ENCODE data around the gene MTRF1L.

DNA sequence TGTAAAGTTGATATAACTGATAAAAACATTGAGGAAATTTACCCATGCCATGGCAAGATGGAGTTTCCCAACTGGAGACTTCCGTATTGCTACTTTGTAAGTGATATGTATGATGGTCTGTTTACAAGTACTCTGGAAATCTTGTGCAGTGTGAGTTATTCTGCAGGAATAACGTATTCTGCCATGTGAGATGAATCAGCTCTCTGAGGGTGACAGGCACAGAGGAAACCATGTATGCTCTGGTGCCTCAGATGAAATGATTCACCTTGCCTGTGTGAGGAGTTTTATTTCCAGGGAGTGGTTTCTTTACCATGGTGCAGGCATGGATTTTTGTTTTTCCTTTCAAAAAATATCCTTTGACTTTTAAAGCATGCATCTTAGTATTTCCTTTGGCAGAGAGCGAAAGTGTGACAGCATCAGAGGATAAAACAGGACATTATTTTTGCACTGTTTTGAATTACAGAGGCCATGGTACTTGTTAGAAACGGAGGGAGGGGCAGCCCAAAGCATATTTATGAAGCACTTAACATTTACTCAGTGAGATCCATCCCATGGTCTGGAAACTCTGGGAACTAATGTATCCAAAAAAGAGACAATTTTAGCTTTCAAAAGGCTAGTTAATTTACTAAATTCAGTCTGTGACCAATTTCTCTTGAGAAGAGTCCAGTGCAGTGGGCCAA is 36.0 kb upstream of the MTRF1L start:
- TF ChIP-seq, protein P1, sequence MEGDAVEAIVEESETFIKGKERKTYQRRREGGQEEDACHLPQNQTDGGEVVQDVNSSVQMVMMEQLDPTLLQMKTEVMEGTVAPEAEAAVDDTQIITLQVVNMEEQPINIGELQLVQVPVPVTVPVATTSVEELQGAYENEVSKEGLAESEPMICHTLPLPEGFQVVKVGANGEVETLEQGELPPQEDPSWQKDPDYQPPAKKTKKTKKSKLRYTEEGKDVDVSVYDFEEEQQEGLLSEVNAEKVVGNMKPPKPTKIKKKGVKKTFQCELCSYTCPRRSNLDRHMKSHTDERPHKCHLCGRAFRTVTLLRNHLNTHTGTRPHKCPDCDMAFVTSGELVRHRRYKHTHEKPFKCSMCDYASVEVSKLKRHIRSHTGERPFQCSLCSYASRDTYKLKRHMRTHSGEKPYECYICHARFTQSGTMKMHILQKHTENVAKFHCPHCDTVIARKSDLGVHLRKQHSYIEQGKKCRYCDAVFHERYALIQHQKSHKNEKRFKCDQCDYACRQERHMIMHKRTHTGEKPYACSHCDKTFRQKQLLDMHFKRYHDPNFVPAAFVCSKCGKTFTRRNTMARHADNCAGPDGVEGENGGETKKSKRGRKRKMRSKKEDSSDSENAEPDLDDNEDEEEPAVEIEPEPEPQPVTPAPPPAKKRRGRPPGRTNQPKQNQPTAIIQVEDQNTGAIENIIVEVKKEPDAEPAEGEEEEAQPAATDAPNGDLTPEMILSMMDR (IDR thresholded peaks at IDR 0.05), result no peak
- TF ChIP-seq POLR2A (IDR thresholded peaks at IDR 0.05), result no peak
- no peak for TF ChIP-seq EP300 (IDR thresholded peaks at IDR 0.05)
- TF ChIP-seq POLR2AphosphoS5 (IDR thresholded peaks at IDR 0.05), result no peak
